HG03039 (cell line): ENCODE data around the gene CTIF.

Experiments
- ATAC-seq: cut with Tn5 transposase; IDR thresholded peaks from one replicate; pipeline ENCODE4 v1.9.1; 2021; ENCODE audit warnings: mild to moderate bottlenecking, moderate library complexity; ENCODE audit not compliant: unreplicated experiment

Gene CTIF

GRCh38 chr18:48675912-48676311, 137.1 kb downstream of the CTIF start:
- no peak for ATAC-seq

- no peak for ATAC-seq
Observed at GRCh38 chr18:48676346-48676745, 137.5 kb downstream of the CTIF start.

- ATAC-seq: no peak
Observed at GRCh38 chr18:48676756-48677368, 138.0 kb downstream of the CTIF start.

- no peak for ATAC-seq
Observed at GRCh38 chr18:48678237-48679115, 139.6 kb downstream of the CTIF start.

- no peak for ATAC-seq
Observed at GRCh38 chr18:48679236-48679635, 140.4 kb downstream of the CTIF start.

GRCh38 chr18:48680339-48681250, 141.8 kb downstream of the CTIF start:
- no peak for ATAC-seq

- ATAC-seq: no peak
Observed at GRCh38 chr18:48682768-48683167, 143.9 kb downstream of the CTIF start.

GRCh38 chr18:48683197-48683596, 144.4 kb downstream of the CTIF start:
- no peak for ATAC-seq

GRCh38 chr18:48683661-48684060, 144.8 kb downstream of the CTIF start:
- no peak for ATAC-seq

- ATAC-seq: no peak
Observed at GRCh38 chr18:48687346-48688042, 148.7 kb downstream of the CTIF start.

- no peak for ATAC-seq
Observed at GRCh38 chr18:48688961-48689360, 150.1 kb downstream of the CTIF start.

GRCh38 chr18:48689548-48689947, 150.7 kb downstream of the CTIF start:
- ATAC-seq: no peak

GRCh38 chr18:48690494-48690893, 151.7 kb downstream of the CTIF start:
- no peak for ATAC-seq

GRCh38 chr18:48693006-48693405, 154.2 kb downstream of the CTIF start:
- no peak for ATAC-seq

- ATAC-seq: no peak
Observed at GRCh38 chr18:48693625-48694262, 154.9 kb downstream of the CTIF start.

GRCh38 chr18:48694295-48694694, 155.5 kb downstream of the CTIF start:
- ATAC-seq: no peak

GRCh38 chr18:48695671-48696070, 156.8 kb downstream of the CTIF start:
- ATAC-seq: no peak

- ATAC-seq: no peak
Observed at GRCh38 chr18:48696218-48696617, 157.4 kb downstream of the CTIF start.

- no peak for ATAC-seq
Observed at GRCh38 chr18:48697441-48697840, 158.6 kb downstream of the CTIF start.

- ATAC-seq: no peak
Observed at GRCh38 chr18:48698707-48699106, 159.9 kb downstream of the CTIF start.
